ENCODE data around the gene UNC45B.

GRCh38 chr17:35175638-35176415, 28.2 kb downstream of the UNC45B start:
- no peak for TF ChIP-seq POLR2A (IDR thresholded peaks at IDR 0.05)
- no peak for TF ChIP-seq CTCF (IDR thresholded peaks at IDR 0.05)

Data from testis (tissue), 2 donors.